ENCODE measurements around the gene BAZ2A.

The BAZ2A gene

DNA sequence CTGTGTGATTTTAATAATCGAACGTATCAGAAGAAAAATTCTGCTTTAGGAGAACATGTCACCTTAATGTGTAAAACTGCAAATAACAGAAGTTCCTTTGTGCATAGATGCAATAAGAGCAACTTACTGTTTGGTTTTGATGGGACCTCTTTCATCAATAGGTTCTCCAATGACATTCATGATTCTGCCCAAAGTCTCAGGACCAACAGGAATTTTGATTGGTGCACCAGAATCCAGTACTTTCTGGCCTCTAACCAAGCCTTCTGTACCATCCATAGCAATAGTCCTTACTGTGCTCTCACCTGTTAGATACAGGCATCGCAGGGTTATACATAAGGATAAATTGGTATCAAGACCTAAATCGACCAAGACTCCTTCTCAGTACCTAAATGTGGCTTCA, 14.5 kb upstream of the BAZ2A start:
- no peak for TF ChIP-seq CTCF (IDR thresholded peaks at IDR 0.05; ENCODE audit: extremely low read depth, missing control alignments)
- DNase-seq (ENCODE audit: low spot score), result no peak

DNA sequence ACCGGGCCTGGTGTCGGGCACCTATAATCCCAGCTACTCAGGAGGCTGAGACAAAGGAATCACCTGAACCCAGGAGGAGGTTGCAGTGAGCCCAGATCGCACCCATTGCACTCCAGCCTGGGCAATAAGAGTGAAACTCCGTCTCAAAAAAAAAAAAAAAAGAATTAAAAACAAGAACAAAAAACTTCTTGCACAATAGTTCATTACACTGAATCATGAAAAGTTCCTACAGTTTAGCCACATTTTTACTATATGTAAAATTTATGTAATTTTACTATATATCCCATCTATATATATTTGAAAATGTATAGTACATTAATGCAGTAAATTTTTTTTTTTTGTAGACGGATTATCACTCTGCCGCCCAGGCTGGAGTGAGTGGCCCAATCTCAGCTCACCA, 11.1 kb upstream of the BAZ2A start:
- no peak for TF ChIP-seq CTCF (IDR thresholded peaks at IDR 0.05; ENCODE audit: extremely low read depth, missing control alignments)
- no peak for DNase-seq (ENCODE audit: low spot score)

DNA sequence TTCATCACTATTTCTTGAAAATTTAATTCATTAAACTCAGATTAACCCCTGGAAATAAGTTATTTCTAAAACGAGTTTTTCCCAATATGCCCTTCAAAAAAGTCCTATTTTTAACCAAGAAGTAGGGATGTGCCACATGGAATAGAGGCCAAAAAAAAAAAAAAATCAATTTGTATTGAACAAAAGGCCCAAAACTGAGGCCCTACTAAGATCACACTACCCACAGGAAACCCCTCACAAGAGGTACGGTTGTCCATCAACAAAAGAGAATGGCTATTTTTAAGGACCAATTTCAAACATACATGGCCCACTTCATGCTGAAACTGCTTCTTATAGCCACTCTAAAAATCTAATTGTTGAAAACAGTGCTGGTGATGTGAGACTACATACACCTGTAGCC, 7.5 kb upstream of the BAZ2A start:
- TF ChIP-seq CTCF (IDR thresholded peaks at IDR 0.05; ENCODE audit: extremely low read depth, missing control alignments), result no peak
- DNase-seq (ENCODE audit: low spot score), result no peak

DNA sequence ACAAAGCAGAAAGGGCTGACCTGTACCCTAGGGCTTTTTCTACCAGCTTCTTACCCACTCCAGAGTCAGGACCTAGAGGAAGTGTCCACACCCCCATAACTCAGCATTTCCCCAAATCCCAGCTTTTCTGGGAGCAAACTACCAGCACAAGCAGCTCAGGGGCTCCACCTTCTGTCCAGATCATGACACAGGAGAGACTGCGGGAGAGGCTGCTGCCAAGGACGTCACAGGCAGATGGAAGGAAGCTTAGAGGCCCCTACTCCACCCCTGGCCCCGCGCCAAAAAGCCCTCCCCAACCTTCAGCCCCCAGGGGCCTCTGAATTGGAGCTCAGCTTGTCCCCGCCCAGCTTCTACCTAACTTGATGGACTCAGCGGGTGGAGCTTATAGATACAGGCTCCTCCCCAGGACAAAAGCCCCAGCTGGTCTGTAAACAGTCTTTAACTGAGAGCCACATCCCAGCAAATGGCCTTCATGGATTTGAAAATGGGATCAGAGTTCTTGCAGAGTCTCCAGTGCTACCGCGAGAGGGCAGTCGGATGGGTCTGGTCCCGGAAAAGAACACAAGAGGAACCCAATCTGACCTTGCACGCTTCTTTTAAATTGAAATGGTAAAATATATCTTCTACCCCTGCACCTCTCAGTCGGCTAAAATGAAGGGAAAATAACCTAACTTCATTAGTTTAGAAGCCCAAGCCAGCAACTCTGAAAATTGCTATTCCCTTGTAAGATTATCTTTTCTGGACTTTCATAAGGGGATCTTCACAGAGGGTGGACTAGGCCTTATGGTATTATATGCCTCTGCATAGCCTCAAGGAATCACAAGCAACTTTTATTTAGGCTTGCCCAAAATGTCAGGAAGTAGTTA, 6.8 kb upstream of the BAZ2A start:
- TF ChIP-seq CTCF (IDR thresholded peaks at IDR 0.05; ENCODE audit: extremely low read depth, missing control alignments), result peak; percentile 69
- peak; percentile 92 for DNase-seq (ENCODE audit: low spot score)

GRCh38 chr12:56635806-56636674, 5.9 kb upstream of the BAZ2A start:
- no peak for TF ChIP-seq CTCF (IDR thresholded peaks at IDR 0.05; ENCODE audit: extremely low read depth, missing control alignments)
- peak; percentile 87 for DNase-seq (ENCODE audit: low spot score)

DNA sequence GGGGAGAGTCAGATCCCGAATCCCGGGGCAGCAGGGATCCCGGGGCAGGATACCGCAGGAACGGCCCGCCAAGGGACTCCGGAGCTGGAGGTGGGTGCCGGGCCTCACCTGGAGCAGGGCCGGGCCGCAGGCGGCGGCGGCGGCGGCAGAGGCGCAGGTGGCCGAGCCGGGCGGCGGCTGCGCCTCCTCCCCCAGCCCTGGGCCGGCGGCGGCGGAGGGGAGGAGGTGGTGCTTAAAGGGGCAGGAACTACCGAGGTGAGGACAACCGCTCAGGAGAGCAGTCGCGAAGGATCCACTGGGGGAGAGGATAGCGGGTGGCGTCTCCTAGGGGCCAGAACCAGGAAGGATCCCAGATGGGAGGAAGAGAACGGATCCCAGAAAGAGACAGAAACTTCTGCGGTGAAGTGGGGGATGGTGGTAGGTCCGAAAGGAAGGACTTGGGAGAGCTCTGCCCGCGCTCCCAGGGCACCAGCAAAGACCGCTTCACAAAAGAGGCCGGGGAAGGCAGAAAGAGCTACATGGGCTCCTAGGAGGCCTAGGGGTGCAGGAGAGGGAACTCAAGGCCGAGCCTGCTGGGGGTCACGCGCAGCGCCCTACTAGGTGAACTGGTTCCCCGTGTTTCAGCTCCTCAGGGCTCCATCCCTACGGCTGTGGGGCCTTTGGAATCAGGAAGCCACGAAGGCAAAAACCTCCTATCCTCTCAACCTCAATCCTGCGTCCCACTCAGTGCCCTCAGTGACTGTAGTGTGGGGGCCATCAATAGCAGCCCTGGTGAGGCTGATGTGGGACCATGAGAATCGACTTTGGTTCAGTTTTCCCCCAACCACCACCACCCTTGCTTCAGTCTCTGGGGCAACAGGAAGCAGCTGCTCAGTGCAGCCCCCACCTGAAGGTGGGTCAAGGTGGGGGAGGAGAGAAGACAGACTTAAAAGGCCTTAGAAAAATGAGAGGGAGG, 5.0 kb upstream of the BAZ2A start:
- TF ChIP-seq CTCF (IDR thresholded peaks at IDR 0.05; ENCODE audit: extremely low read depth, missing control alignments), result no peak
- peak; percentile 86 for DNase-seq (ENCODE audit: low spot score)
